CD4-positive, alpha-beta memory T cell (primary cell): ENCODE data around the gene ZKSCAN8. TPM values are rescaled to one million over a fixed set of nuclear protein-coding genes. Genes with fewer than 3 reads are reported as not detected.
"Not testable (repeated sequence)": the region's sequence is repeated elsewhere in the genome, so short reads cannot be mapped to it uniquely, and the experiment has no call there.

ENCODE experiments used
- CTCF ChIA-PET: fragments of 350-600 bp; sonication (Branson Sonifier 250); formaldehyde crosslinking; loops from one replicate; lab custom pipeline; 2021; ENCODE audit warnings: inconsistent platforms; ENCODE audit not compliant: partially characterized antibody; lab: Charles Lee
- POLR2A ChIA-PET: fragments of 350-600 bp; sonication (Branson Sonifier 250); formaldehyde crosslinking; loops from one replicate; lab custom pipeline; 2021; ENCODE audit not compliant: partially characterized antibody; lab: Charles Lee
- DNase-seq, 5 donors: peaks; one replicate each; pipeline versions ENCODE4 v3.0.0 to v3.0.0-alpha.2; 2020 to 2022; ENCODE audit warnings: mixed read lengths in 1 of 5
- H3K27ac ChIP-seq: one replicate; pipeline ENCODE4 v1.7.0; 2013; ENCODE audit warnings: low read depth, low read length
- H3K27me3 ChIP-seq: 2 replicates; pipeline ENCODE4 v1.7.0; 2013; ENCODE audit warnings: mild to moderate bottlenecking, low read length, moderate library complexity; ENCODE audit not compliant: insufficient read depth
- H3K36me3 ChIP-seq: 2 replicates; pipeline ENCODE4 v1.7.0; 2013; ENCODE audit warnings: mild to moderate bottlenecking, low read length, moderate library complexity; ENCODE audit not compliant: insufficient read depth
- H3K4me1 ChIP-seq: 2 replicates; pipeline ENCODE4 v1.7.0; 2013; ENCODE audit warnings: mild to moderate bottlenecking, low read length, moderate library complexity; ENCODE audit not compliant: insufficient read depth
- H3K4me3 ChIP-seq, 2 donors: one replicate each; pipeline ENCODE4 v1.7.0; 2013; ENCODE audit warnings: low read length in 2 of 2, mild to moderate bottlenecking in 1 of 2
- H3K9me3 ChIP-seq, 2 donors: one replicate each; pipeline ENCODE4 v1.7.0; 2013; ENCODE audit warnings: low read length in 2 of 2, control low read depth in 1 of 2; ENCODE audit not compliant: control insufficient read depth in 1 of 2
- H3K27ac Mint-ChIP-seq, 7 donors: one replicate each; pipeline ENCODE4 v1.8.0; 2020 to 2021; ENCODE audit warnings: mixed read lengths in 7 of 7, mild to moderate bottlenecking in 6 of 7, inconsistent platforms in 3 of 7, moderate library complexity in 3 of 7
- H3K27me3 Mint-ChIP-seq, 2 donors: one replicate each; pipeline ENCODE4 v1.8.0; 2020 to 2021; ENCODE audit warnings: mixed read lengths in 2 of 2
- H3K36me3 Mint-ChIP-seq, 2 donors: one replicate each; pipeline ENCODE4 v1.8.0; 2020 to 2021; ENCODE audit warnings: mixed read lengths in 2 of 2, inconsistent platforms in 1 of 2, mild to moderate bottlenecking in 1 of 2
- H3K4me1 Mint-ChIP-seq, 4 donors: one replicate each; pipeline ENCODE4 v1.8.0; 2020 to 2021; ENCODE audit warnings: mixed read lengths in 4 of 4, mild to moderate bottlenecking in 1 of 4
- H3K4me3 Mint-ChIP-seq, 8 donors: one replicate each; pipeline ENCODE4 v1.8.0; 2020 to 2021; ENCODE audit warnings: mixed read lengths in 8 of 8, mild to moderate bottlenecking in 7 of 8, moderate library complexity in 6 of 8, inconsistent platforms in 3 of 8
- H3K9me3 Mint-ChIP-seq, 8 donors: one replicate each; pipeline ENCODE4 v1.8.0; 2020 to 2021; ENCODE audit warnings: mixed read lengths in 8 of 8, mild to moderate bottlenecking in 5 of 8, inconsistent platforms in 3 of 8, moderate library complexity in 1 of 8
- intact Hi-C: fragments of 100-400 bp; cut with micrococcal nuclease; formaldehyde crosslinking; loops from one replicate; pipeline ENCODE4 v1.15.1; 2023
- polyA plus RNA-seq, 2 donors: library from polyadenylated mRNA; unstranded; fragments of 300-500 nt; fragmentation: Illumina TruSeq; gene quantifications; one replicate each; pipeline ENCODE4 v1.2.3, GENCODE V29; 2021
- total RNA-seq, 2 experiments: library from RNA; stranded (reverse); gene quantifications; one replicate each; pipeline ENCODE4 v1.2.3, GENCODE V29; 2021

Gene ZKSCAN8
- total and polyA plus RNA-seq, 4 experiments from 2014 or later: 1.8 to 43.3 (median 40.8) TPM; not detected in 1

DNA sequence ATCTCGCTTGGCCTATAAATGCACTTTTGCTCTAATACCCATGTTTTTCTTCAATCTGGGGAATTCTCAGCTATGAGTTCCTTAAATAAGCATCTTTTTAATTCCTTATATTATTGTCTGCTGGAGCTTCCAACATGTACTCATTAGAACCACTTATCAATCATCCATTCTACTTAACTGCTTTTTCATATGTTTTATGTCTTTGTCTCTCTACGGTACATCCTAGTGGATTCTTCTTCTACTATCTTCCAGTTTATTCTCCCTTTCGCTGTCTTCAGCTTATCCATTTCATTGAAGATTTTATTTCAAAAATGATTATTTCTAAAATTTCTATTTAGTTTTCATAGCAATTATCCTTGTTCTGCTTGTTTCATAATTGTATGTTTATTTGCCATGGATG lies 29.7 kb upstream of the ZKSCAN8 start:
- Histone ChIP-seq H3K27me3 (no peaks in the 10 kb centered on the region), H3K36me3 (peaks cover 11% of the 10 kb centered on the region), H3K4me3 (no peak overlapping the region), H3K9me3 (no peaks in the 10 kb centered on the region), H3K4me1 (no peaks in the 10 kb centered on the region), H3K27ac (no peak overlapping the region)
- CTCF ChIA-PET: interaction anchor here (0.7 kb wide), 1 partner anchor 30 kb away, joined by 3 read pairs; the partner anchor contains the start of gene ZKSCAN8
- intact Hi-C loops: no loop called here
- Mint-ChIP-seq H3K27me3 (peaks cover 3 to 10% of the 10 kb centered on the region in 2 donors), H3K4me3 (no peak overlapping the region), H3K9me3 (peaks cover 0 to 2% (median 0%) of the 10 kb centered on the region in 8 donors), H3K4me1 (no peaks in the 10 kb centered on the region), H3K27ac (no peak overlapping the region), H3K36me3 (peaks cover 13 to 17% of the 10 kb centered on the region in 2 donors)
- DNase-seq: no peak
- POLR2A ChIA-PET: no interaction called here

DNA sequence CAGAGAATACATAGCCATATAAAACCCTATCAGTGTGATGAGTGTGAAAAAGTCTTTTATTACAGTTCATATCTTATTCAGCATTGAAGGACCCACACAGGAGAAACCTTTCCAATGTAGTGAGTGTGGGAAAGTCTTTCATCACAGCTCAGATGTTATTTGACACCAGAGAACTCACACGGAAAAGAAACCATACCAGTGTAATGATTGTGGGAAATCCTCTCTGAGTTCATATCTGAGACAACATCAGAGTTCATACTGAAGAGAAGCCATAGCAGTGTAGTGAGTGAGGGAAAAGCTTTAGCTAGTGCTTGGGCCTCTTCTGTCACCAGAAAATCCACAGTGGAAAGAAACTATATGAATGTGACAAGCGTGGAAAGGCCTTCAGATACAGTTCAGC lies 25.9 kb upstream of the ZKSCAN8 start:
- ChIA-PET CTCF (interaction anchor here (0.6 to 2.6 kb wide), 3 partner anchors 11 to 1470 kb away, joined by 3 to 8 read pairs (median 3); no protein-coding TSS in a partner anchor), POLR2A (interaction anchor here (1.3 kb wide), 1 partner anchor 22 kb away, joined by 3 read pairs; no protein-coding TSS in a partner anchor)
- Mint-ChIP-seq H3K36me3 (peaks cover 30 to 37% of the 10 kb centered on the region in 2 donors), H3K4me3 (no peak overlapping the region), H3K27ac (no peak overlapping the region), H3K9me3 (peaks cover 0 to 2% (median 0%) of the 10 kb centered on the region in 8 donors), H3K4me1 (no peaks in the 10 kb centered on the region), H3K27me3 (no peaks in the 10 kb centered on the region)
- H3K36me3 ChIP-seq: peaks cover 28% of the 10 kb centered on the region
- intact Hi-C loops: no loop called here
- no peaks in the 10 kb centered on the region for H3K4me1 ChIP-seq
- no peak for DNase-seq
- no peaks in the 10 kb centered on the region for H3K9me3 ChIP-seq
- no peak overlapping the region for H3K27ac ChIP-seq
- H3K27me3 ChIP-seq: no peaks in the 10 kb centered on the region
- no peak overlapping the region for H3K4me3 ChIP-seq

DNA sequence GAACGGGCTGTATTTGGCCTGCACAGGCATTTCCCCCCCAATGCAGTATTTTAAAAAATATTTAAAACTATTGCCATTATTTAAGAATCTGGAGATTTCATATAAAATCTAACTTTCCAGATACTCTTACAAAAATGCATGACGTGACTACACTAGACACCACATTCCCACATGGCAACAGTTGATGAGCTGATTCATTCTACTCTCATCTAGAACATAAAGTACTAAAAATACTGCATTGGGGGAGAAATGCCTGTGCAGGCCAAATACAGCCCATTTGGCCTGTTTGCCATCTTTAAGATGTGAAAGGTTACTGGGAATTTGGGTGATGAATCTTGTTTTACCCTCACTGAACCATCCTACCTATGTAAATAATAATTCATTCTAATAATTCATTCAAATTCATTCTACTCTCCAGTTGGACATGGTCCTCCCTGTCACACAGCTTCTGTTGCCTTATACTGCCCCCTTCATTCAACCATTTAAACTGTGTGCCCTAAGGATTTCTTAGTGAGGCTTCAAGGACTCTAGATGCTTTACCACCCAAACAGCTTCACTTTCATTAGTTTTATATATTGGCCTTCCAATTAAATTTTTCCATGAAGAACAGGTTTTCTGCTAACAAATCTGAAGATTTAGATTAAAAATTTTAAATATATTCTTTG lies 24.2 kb upstream of the ZKSCAN8 start:
- Mint-ChIP-seq H3K4me1 (no peaks in the 10 kb centered on the region), H3K27me3 (no peaks in the 10 kb centered on the region), H3K9me3 (peaks cover 0 to 2% (median 0%) of the 10 kb centered on the region in 8 donors), H3K4me3 (no peak overlapping the region), H3K27ac (no peak overlapping the region), H3K36me3 (peaks cover 36 to 44% of the 10 kb centered on the region in 2 donors)
- Histone ChIP-seq H3K36me3 (peaks cover 28% of the 10 kb centered on the region), H3K4me3 (no peak overlapping the region), H3K27me3 (no peaks in the 10 kb centered on the region), H3K9me3 (no peaks in the 10 kb centered on the region), H3K4me1 (no peaks in the 10 kb centered on the region), H3K27ac (no peak overlapping the region)
- intact Hi-C loops: no loop called here
- ChIA-PET CTCF (interaction anchor here (1.0 to 2.6 kb wide), 2 partner anchors 13 to 23 kb away, joined by 3 to 8 read pairs; no protein-coding TSS in a partner anchor), POLR2A (interaction anchor here (1.0 to 1.4 kb wide), 4 partner anchors 12 to 135 kb away, joined by 3 to 5 read pairs (median 3); partner anchors contain the start of gene ZKSCAN8)
- no peak for DNase-seq

DNA sequence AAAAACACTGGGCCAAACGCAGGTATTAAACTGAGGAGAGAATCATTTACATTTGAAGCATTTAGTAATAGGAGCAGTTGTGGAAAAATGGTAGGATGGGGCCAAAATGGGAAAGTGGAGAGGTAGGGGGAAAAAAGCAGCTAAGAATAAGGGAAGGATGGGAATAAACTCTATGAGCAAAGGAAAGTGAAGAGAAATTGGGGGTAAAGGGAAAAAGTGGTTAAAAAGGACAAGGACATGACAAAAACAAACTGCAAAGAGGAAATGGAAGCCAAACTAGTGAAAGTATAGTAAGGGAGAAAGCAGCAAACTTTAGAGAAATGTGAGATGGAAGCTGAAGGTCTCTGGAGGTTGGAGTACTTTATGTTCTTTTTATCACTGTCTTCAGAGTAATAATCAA lies 23.5 kb upstream of the ZKSCAN8 start:
- H3K4me3 Mint-ChIP-seq: no peak overlapping the region
- intact Hi-C loops: no loop called here
- H3K27me3 Mint-ChIP-seq: no peaks in the 10 kb centered on the region
- H3K27me3 ChIP-seq: no peaks in the 10 kb centered on the region
- no peak overlapping the region for H3K27ac ChIP-seq
- peaks cover 39 to 48% of the 10 kb centered on the region in 2 donors for H3K36me3 Mint-ChIP-seq
- H3K36me3 ChIP-seq: peaks cover 28% of the 10 kb centered on the region
- peaks cover 0 to 2% (median 0%) of the 10 kb centered on the region in 8 donors for H3K9me3 Mint-ChIP-seq
- H3K4me1 Mint-ChIP-seq: peaks cover 0 to 5% (median 2%) of the 10 kb centered on the region in 4 donors
- H3K27ac Mint-ChIP-seq: peak overlapping the region in 1 of 7 donors; percentile 36
- POLR2A ChIA-PET: interaction anchor here (0.8 to 1.4 kb wide), 4 partner anchors 13 to 134 kb away, joined by 3 read pairs; partner anchors contain the start of gene ZKSCAN8
- CTCF ChIA-PET: no interaction called here
- no peaks in the 10 kb centered on the region for H3K9me3 ChIP-seq
- H3K4me1 ChIP-seq: peaks cover under 1% of the 10 kb centered on the region
- no peak overlapping the region for H3K4me3 ChIP-seq
- no peak for DNase-seq

DNA sequence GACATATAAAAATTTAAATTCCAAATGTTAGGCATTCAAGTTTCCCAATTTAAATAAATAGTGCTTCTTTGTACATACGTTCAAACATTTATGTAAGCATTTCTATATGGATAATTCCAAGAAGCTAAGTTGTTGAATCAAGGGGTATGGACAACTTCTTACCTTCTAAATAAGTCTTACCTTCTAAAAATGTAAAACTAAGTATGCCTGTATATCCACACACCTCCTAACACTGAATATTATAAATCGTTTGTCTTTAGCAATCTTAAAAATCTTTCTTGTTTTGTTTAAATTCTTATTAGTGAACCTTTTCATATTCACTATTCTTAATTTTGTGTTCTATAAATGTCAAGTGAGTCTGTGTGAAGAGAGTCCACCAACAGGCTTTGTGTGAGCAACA lies 19.8 kb upstream of the ZKSCAN8 start:
- Histone ChIP-seq H3K27me3 (no peaks in the 10 kb centered on the region), H3K27ac (no peak overlapping the region), H3K4me1 (peaks cover 24% of the 10 kb centered on the region), H3K36me3 (peaks cover 18% of the 10 kb centered on the region), H3K4me3 (no peak overlapping the region), H3K9me3 (no peaks in the 10 kb centered on the region)
- no peak for DNase-seq
- ChIA-PET POLR2A (interaction anchor here (7.5 kb wide), 1 partner anchor 18 kb away, joined by 132 read pairs; the partner anchor contains the start of gene ZKSCAN8), CTCF (interaction anchor here (2.3 kb wide), 1 partner anchor 234 kb away, joined by 8 read pairs; no protein-coding TSS in a partner anchor)
- Mint-ChIP-seq H3K4me1 (peaks cover 28 to 35% (median 31%) of the 10 kb centered on the region in 4 donors), H3K27me3 (no peaks in the 10 kb centered on the region), H3K9me3 (no peaks in the 10 kb centered on the region), H3K4me3 (peak overlapping the region in 1 of 8 donors; percentile 21), H3K27ac (peak overlapping the region in 2 of 7 donors; percentile 38 to 83), H3K36me3 (peaks cover 31 to 42% of the 10 kb centered on the region in 2 donors)
- intact Hi-C loops: loop anchor here (10.0 kb wide), 1 partner anchor 217 kb away; no protein-coding TSS in a partner anchor

DNA sequence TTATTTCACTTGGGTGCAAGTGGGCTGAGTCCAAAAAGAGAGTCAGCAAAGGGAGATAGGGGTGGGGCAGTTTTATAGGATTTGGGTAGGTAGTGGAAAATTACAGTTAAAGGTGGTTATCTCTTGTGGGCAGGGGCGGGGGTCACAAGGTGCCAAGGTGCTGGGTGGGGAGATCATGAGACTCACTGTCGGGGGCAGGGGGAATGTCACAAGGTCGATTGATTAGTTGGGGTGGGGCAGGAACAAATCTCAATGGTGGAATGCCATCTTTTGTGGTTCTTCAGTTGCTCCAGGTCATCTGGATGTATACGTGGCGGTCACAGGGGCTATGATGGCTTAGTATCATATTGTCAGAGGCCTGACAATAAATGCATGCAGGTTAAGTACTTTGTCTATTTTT lies 19.4 kb upstream of the ZKSCAN8 start:
- DNase-seq, H3K27ac ChIP-seq, H3K27me3 ChIP-seq, H3K9me3 Mint-ChIP-seq, H3K4me3 ChIP-seq, H3K27me3 Mint-ChIP-seq, H3K9me3 ChIP-seq: not testable (repeated sequence)
- ChIA-PET CTCF (interaction anchor here (1.3 to 2.3 kb wide), 3 partner anchors 17 to 235 kb away, joined by 3 to 8 read pairs (median 4); no protein-coding TSS in a partner anchor), POLR2A (interaction anchor here (7.5 kb wide), 1 partner anchor 18 kb away, joined by 132 read pairs; the partner anchor contains the start of gene ZKSCAN8)
- intact Hi-C loops: loop anchor here (10.0 kb wide), 1 partner anchor 217 kb away; no protein-coding TSS in a partner anchor
- Histone ChIP-seq H3K4me1 (peaks cover 24% of the 10 kb centered on the region), H3K36me3 (peaks cover 17% of the 10 kb centered on the region)
- peaks cover 31 to 45% of the 10 kb centered on the region in 2 donors for H3K36me3 Mint-ChIP-seq
- peaks cover 29 to 39% (median 33%) of the 10 kb centered on the region in 4 donors for H3K4me1 Mint-ChIP-seq
- H3K27ac Mint-ChIP-seq: peak overlapping the region in 2 of 7 donors; percentile 38 to 83
- H3K4me3 Mint-ChIP-seq: peak overlapping the region in 1 of 8 donors; percentile 21
